HCT116 (cell line): ENCODE data around the gene MPP4. TPM values are rescaled to one million over a fixed set of nuclear protein-coding genes. Genes with fewer than 3 reads are reported as not detected.

Experiments used
- ATAC-seq: fragments of 200-7000 bp; cut with Tn5 transposase; 2 replicates; pipeline ENCODE4 v1.9.1; 2020; ENCODE audit warnings: mild to moderate bottlenecking, moderate library complexity
- BruUV-seq: library from RNA; stranded (reverse); fragments of 400-500 nt; replicated peaks from 2 replicates; lab custom pipeline; 2021; lab: Mats Ljungman, UMichigan
- CTCF ChIA-PET: fragments of 300-600 bp; sonication (Branson Sonifier 250); formaldehyde crosslinking; loops from one replicate; lab custom pipeline; 2021; ENCODE audit warnings: antibody characterized with exemption; lab: Charles Lee
- POLR2A ChIA-PET: fragments of 300-600, 350-600 bp; sonication (Branson Sonifier 250); formaldehyde crosslinking; loops from one replicate; lab custom pipeline; 2021; ENCODE audit warnings: antibody characterized with exemption; lab: Charles Lee
- RAD21 ChIA-PET, 2 experiments: fragments of 300-600 bp; sonication (Branson Sonifier 250); formaldehyde crosslinking; loops; one replicate each; lab custom pipeline; 2023; ENCODE audit warnings: low total read pairs in 2 of 2; ENCODE audit not compliant: uncharacterized antibody in 2 of 2, unreplicated experiment in 2 of 2, low non-redundant PET in 1 of 2; lab: Charles Lee
- DNase-seq: peaks from one replicate; pipeline ENCODE4 v3.0.0-alpha.2; 2010; ENCODE audit warnings: low read depth, low spot score
- H2AFZ ChIP-seq: fragments of 200-600 bp; shearing (Covaris generic), sonication (generic); 2 replicates; pipeline ENCODE4 v1.6.1; 2017; ENCODE audit warnings: low read depth, mixed run types, mixed read lengths, antibody characterized with exemption, low read length; ENCODE audit not compliant: poor library complexity, severe bottlenecking
- H3K27ac ChIP-seq: 2 replicates; pipeline ENCODE4 v1.5.1; 2012; ENCODE audit warnings: low read depth, low read length
- H3K27me3 ChIP-seq: fragments of 200-600 bp; sonication (generic); 2 replicates; pipeline ENCODE4 v1.6.1; 2016; ENCODE audit warnings: mixed run types, low read length, mixed read lengths; ENCODE audit not compliant: insufficient read depth
- H3K36me3 ChIP-seq, 2 experiments: fragments of 200-500 bp in 1 of 2; fragments of 200-600 bp in 1 of 2; sonication (Bioruptor generic) in 1 of 2; sonication (generic) in 1 of 2; 2 replicates each; pipeline versions ENCODE4 v1.5.1 to v1.6.1; 2014 to 2016; ENCODE audit warnings: low read length in 2 of 2, inconsistent platforms in 1 of 2, mixed read lengths in 1 of 2, mixed run types in 1 of 2; ENCODE audit not compliant: insufficient read depth in 2 of 2, control insufficient read depth in 1 of 2
- H3K4me1 ChIP-seq, 2 experiments: fragments of 200-600 bp in 1 of 2; sonication (generic) in 1 of 2; 2 replicates each; pipeline versions ENCODE4 v1.5.1 to v1.6.1; 2012 to 2017; ENCODE audit warnings: low read length in 2 of 2, inconsistent platforms in 1 of 2, mild to moderate bottlenecking in 1 of 2, mixed read lengths in 1 of 2, mixed run types in 1 of 2, moderate library complexity in 1 of 2; ENCODE audit not compliant: insufficient read depth in 2 of 2, control insufficient read depth in 1 of 2
- H3K4me2 ChIP-seq: fragments of 200-600 bp; sonication (generic); 2 replicates; pipeline ENCODE4 v1.6.1; 2017; ENCODE audit warnings: mixed run types, low read length, mixed read lengths
- H3K4me3 ChIP-seq, 2 experiments: fragments of 200-600 bp in 1 of 2; sonication (generic) in 1 of 2; replicated peaks in 1 of 2; 2 replicates each; pipeline ENCODE4 v1.5.1; 2011 to 2016; ENCODE audit warnings: low read length in 2 of 2, control low read depth in 1 of 2, low read depth in 1 of 2, mild to moderate bottlenecking in 1 of 2, mixed read lengths in 1 of 2, mixed run types in 1 of 2
- H3K79me2 ChIP-seq: fragments of 200-600 bp; sonication (generic); 2 replicates; pipeline ENCODE4 v1.6.1; 2017; ENCODE audit warnings: mild to moderate bottlenecking, mixed run types, low read length, moderate library complexity, mixed read lengths; ENCODE audit not compliant: insufficient read depth
- H3K9ac ChIP-seq: fragments of 200-600 bp; sonication (generic); 2 replicates; pipeline ENCODE4 v1.6.1; 2016; ENCODE audit warnings: low read length, mixed read lengths
- H3K9me2 ChIP-seq: fragments of 200-600 bp; sonication (generic), shearing (Covaris generic); 2 replicates; pipeline ENCODE4 v1.6.1; 2017; ENCODE audit warnings: mixed run types, mild to moderate bottlenecking, moderate library complexity; ENCODE audit not compliant: insufficient read depth
- H3K9me3 ChIP-seq, 2 experiments: fragments of 200-500 bp in 1 of 2; fragments of 200-600 bp in 1 of 2; sonication (Bioruptor generic) in 1 of 2; sonication (generic) in 1 of 2; 2 replicates each; pipeline ENCODE4 v1.6.1; 2014 to 2017; ENCODE audit warnings: low read length in 2 of 2, mixed read lengths in 2 of 2, inconsistent platforms in 1 of 2, low read depth in 1 of 2, mild to moderate bottlenecking in 1 of 2, mixed run types in 1 of 2, moderate library complexity in 1 of 2; ENCODE audit not compliant: control insufficient read depth in 1 of 2, insufficient read depth in 1 of 2
- H4K20me1 ChIP-seq: fragments of 200-600 bp; sonication (generic), shearing (Covaris generic); 2 replicates; pipeline ENCODE4 v1.6.1; 2017; ENCODE audit warnings: mixed run types, mild to moderate bottlenecking, moderate library complexity; ENCODE audit not compliant: insufficient read depth
- CEBPB ChIP-seq: IDR thresholded peaks from 2 replicates; pipeline ENCODE4 v1.6.1; 2012; ENCODE audit warnings: low read depth
- EGR1 ChIP-seq: IDR thresholded peaks from 2 replicates; pipeline ENCODE4 v1.6.1; 2012; ENCODE audit warnings: low read depth
- EZH2 ChIP-seq: fragments of 200-600 bp; sonication (generic); IDR thresholded peaks from 2 replicates; pipeline ENCODE4 v1.6.1; 2017; ENCODE audit warnings: antibody characterized with exemption, mixed run types
- EZH2phosphoT487 ChIP-seq: fragments of 200-600 bp; IDR thresholded peaks from 2 replicates; pipeline ENCODE4 v1.6.1; 2018; ENCODE audit warnings: antibody characterized with exemption, borderline replicate concordance
- FOSL1 ChIP-seq: IDR thresholded peaks from 2 replicates; pipeline ENCODE4 v1.6.1; 2012; ENCODE audit warnings: low read depth
- JUND ChIP-seq: IDR thresholded peaks from 2 replicates; pipeline ENCODE4 v1.6.1; 2012
- POLR2A ChIP-seq: IDR thresholded peaks from 2 replicates; pipeline ENCODE4 v1.7.0; 2011; ENCODE audit warnings: borderline replicate concordance; ENCODE audit not compliant: insufficient read depth, insufficient read length; ENCODE audit errors: extremely low read depth
- SIN3A ChIP-seq: IDR thresholded peaks from 2 replicates; pipeline ENCODE4 v1.6.1; 2012; ENCODE audit warnings: low read depth
- SP1 ChIP-seq: IDR thresholded peaks from 2 replicates; pipeline ENCODE4 v1.6.1; 2012; ENCODE audit warnings: low read depth
- SRF ChIP-seq: IDR thresholded peaks from 2 replicates; pipeline ENCODE4 v1.6.1; 2012; ENCODE audit warnings: low read depth
- ZNF274 ChIP-seq: fragments of 200-500 bp; sonication (Bioruptor generic); IDR thresholded peaks from 2 replicates; pipeline ENCODE4 v1.6.1; 2014; ENCODE audit warnings: mild to moderate bottlenecking, low read depth, low read length, inconsistent platforms
- intact Hi-C: fragments of 100-400 bp; cut with micrococcal nuclease; formaldehyde crosslinking; loops from 2 replicates; pipeline ENCODE4 v1.10.0; 2022
- total RNA-seq: library from RNA; stranded (reverse); gene quantifications from one replicate; pipeline ENCODE4 v1.2.1, GENCODE V29; 2021; ENCODE audit not compliant: unreplicated experiment
- TF ChIP-seq, protein P1 (sequence below): IDR thresholded peaks from 2 replicates; pipeline ENCODE4 v1.6.1; 2011; ENCODE audit warnings: mild to moderate bottlenecking, low read length, moderate library complexity; ENCODE audit not compliant: insufficient replicate concordance; ENCODE audit errors: extremely low read depth
- TF ChIP-seq, protein P2 (sequence below): IDR thresholded peaks from 2 replicates; pipeline ENCODE4 v1.6.1; 2012
- TF ChIP-seq, protein P3 (sequence below), 3 experiments: fragments of 200-600 bp in 1 of 3; sonication (generic) in 1 of 3; IDR thresholded peaks in 2 of 3; conservative IDR thresholded peaks in 1 of 3; 2 replicates each; pipeline ENCODE4 v1.5.1; 2012 to 2017; ENCODE audit warnings: low read depth in 2 of 3, low read length in 2 of 3, antibody characterized with exemption in 1 of 3, borderline replicate concordance in 1 of 3, control low read depth in 1 of 3, mild to moderate bottlenecking in 1 of 3, mixed read lengths in 1 of 3, mixed run types in 1 of 3, moderate library complexity in 1 of 3; ENCODE audit not compliant: insufficient read depth in 1 of 3

Gene MPP4
- total RNA-seq, 1 experiment from 2014 or later, result 0.32 TPM

DNA sequence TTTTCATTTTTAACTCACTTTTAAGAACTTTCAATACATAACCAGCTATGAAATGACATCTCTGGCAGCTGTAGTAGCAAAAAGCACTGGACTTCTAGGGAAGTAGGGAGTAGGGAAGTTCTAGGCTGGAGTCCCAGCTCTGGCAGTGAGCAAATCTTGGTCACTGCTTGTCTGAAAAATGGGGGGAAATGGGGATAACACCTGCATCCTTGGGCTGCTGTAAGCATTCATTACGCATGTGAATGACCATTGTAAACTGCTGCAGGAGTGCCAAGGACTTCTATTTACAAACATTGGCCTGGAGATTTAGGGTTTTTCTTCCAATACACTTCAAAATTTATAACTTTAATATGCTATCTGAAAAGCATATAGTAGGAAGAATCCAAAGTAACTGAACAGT, 972 bp upstream of the MPP4 start:
- Histone ChIP-seq H3K36me3 (peaks cover 0 to 12% of the 10 kb centered on the region in 2 experiments; a peak in 1 of 4 replicates), H3K4me2 (peak overlapping the region; percentile 54; the same call in 1 of the 2 replicates), H3K27ac (no peak overlapping the region), H3K9me3 (no peaks in the 10 kb centered on the region), H3K79me2 (no peaks in the 10 kb centered on the region), H4K20me1 (no peaks in the 10 kb centered on the region), H2AFZ (no peak overlapping the region), H3K4me3 (no peak overlapping the region), H3K4me1 (peaks cover 10 to 32% of the 10 kb centered on the region in 2 experiments; a peak in 3 of 4 replicates), H3K9ac (no peak overlapping the region), H3K9me2 (no peaks in the 10 kb centered on the region), H3K27me3 (no peaks in the 10 kb centered on the region)
- BruUV-seq, result no TSS peak
- ATAC-seq, result no peak
- CTCF ChIA-PET, result no interaction called here
- POLR2A ChIA-PET, result no interaction called here
- RAD21 ChIA-PET, result no interaction called here
- intact Hi-C loops, result no loop called here
- TF ChIP-seq, protein P1, sequence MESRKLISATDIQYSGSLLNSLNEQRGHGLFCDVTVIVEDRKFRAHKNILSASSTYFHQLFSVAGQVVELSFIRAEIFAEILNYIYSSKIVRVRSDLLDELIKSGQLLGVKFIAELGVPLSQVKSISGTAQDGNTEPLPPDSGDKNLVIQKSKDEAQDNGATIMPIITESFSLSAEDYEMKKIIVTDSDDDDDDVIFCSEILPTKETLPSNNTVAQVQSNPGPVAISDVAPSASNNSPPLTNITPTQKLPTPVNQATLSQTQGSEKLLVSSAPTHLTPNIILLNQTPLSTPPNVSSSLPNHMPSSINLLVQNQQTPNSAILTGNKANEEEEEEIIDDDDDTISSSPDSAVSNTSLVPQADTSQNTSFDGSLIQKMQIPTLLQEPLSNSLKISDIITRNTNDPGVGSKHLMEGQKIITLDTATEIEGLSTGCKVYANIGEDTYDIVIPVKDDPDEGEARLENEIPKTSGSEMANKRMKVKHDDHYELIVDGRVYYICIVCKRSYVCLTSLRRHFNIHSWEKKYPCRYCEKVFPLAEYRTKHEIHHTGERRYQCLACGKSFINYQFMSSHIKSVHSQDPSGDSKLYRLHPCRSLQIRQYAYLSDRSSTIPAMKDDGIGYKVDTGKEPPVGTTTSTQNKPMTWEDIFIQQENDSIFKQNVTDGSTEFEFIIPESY, result no peak
- TF ChIP-seq POLR2A, result no peak
- TF ChIP-seq EZH2phosphoT487, result no peak
- no peak for TF ChIP-seq SIN3A
- no peak for TF ChIP-seq EZH2
- TF ChIP-seq, protein P2, sequence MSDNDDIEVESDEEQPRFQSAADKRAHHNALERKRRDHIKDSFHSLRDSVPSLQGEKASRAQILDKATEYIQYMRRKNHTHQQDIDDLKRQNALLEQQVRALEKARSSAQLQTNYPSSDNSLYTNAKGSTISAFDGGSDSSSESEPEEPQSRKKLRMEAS, result no peak
- TF ChIP-seq FOSL1, result no peak
- no peak for TF ChIP-seq EGR1
- DNase-seq, result no peak

DNA sequence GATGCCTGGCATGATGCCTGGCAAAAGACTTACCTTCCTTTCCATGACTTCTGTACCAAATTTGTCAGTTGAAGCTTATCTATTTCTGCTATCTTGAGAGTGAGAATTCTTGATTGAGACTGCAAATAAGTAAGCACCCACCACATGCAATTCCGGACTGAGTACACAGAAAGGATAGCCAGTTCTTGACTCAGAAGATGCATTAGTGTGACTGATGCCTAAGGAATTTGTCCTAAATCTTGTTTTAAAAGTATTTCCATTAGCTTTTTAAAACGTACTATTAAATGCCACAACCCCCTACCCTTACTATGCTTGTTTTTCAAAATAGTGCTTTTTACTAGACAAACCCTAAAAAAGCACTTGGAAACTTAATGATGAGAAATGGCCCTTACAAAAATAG, 545 bp downstream of the MPP4 start:
- Histone ChIP-seq H4K20me1 (no peaks in the 10 kb centered on the region), H3K27ac (no peak overlapping the region)
- CTCF ChIA-PET, result no interaction called here
- TF ChIP-seq EZH2, result no peak
- no peak for TF ChIP-seq EGR1
- TF ChIP-seq, protein P3, sequence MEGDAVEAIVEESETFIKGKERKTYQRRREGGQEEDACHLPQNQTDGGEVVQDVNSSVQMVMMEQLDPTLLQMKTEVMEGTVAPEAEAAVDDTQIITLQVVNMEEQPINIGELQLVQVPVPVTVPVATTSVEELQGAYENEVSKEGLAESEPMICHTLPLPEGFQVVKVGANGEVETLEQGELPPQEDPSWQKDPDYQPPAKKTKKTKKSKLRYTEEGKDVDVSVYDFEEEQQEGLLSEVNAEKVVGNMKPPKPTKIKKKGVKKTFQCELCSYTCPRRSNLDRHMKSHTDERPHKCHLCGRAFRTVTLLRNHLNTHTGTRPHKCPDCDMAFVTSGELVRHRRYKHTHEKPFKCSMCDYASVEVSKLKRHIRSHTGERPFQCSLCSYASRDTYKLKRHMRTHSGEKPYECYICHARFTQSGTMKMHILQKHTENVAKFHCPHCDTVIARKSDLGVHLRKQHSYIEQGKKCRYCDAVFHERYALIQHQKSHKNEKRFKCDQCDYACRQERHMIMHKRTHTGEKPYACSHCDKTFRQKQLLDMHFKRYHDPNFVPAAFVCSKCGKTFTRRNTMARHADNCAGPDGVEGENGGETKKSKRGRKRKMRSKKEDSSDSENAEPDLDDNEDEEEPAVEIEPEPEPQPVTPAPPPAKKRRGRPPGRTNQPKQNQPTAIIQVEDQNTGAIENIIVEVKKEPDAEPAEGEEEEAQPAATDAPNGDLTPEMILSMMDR (IDR thresholded peaks at IDR 0.05 in 2 of 3, conservative IDR thresholded peaks at IDR 0.05 in 1 of 3; ENCODE audit: borderline replicate concordance in 1 of 3, insufficient read depth in 1 of 3, low read depth in 2 of 3, low read length in 2 of 3), result no peak
- TF ChIP-seq POLR2A, result no peak
- TF ChIP-seq, protein P1, result no peak
- TF ChIP-seq FOSL1, result no peak
- TF ChIP-seq SRF, result no peak
- no peak for TF ChIP-seq EZH2phosphoT487
- TF ChIP-seq SIN3A, result no peak
- TF ChIP-seq ZNF274, result no peak
- TF ChIP-seq JUND, result no peak
- TF ChIP-seq CEBPB, result no peak
- TF ChIP-seq SP1, result no peak

More for the DNA sequence above, 545 bp downstream of the MPP4 start:
- H3K9ac ChIP-seq, result no peak overlapping the region
- POLR2A ChIA-PET, result no interaction called here
- H3K9me2 ChIP-seq, result no peaks in the 10 kb centered on the region
- no peak for DNase-seq
- H3K27me3 ChIP-seq, result no peaks in the 10 kb centered on the region
- intact Hi-C loops, result no loop called here
- peak overlapping the region; percentile 54 for H3K4me2 ChIP-seq
- no peaks in the 10 kb centered on the region for H3K79me2 ChIP-seq
- no peaks in the 10 kb centered on the region for H3K9me3 ChIP-seq
- no peak overlapping the region for H2AFZ ChIP-seq
- H3K36me3 ChIP-seq, result peaks cover 0 to 3% of the 10 kb centered on the region in 2 experiments; a peak in 1 of 4 replicates
- H3K4me1 ChIP-seq, result peaks cover 10 to 32% of the 10 kb centered on the region in 2 experiments; a peak in 3 of 4 replicates
- RAD21 ChIA-PET, result no interaction called here
- ATAC-seq, result peak; percentile 60; the same call in 1 of the 2 replicates
- H3K4me3 ChIP-seq, result no peak overlapping the region
- no TSS peak for BruUV-seq
